ENCODE results near the gene ARL5C.

DNA sequence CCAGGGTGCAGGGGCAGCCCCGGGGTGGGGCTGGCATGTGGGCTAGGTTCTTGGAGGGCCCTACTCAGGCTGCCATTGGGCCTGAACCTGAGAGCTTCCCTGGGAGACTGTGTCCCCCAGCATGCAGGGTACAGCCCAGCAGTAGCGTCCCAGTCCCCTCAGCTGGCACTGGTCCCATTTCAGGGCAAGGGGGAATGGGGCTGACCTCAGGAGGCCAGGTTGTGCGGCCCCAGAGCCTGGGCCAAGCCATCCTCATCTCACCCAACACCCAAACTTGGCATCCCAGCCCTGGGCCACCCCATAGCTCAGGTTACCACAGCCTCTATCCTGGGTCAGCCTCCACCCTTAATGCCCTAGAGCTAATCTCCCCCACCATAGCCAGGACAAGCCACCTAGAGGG lies 20.8 kb downstream of the ARL5C start:
- TF ChIP-seq GATA2 (IDR thresholded peaks at IDR 0.05; ENCODE audit: low read depth, low read length) (no peak), GATA3 (IDR thresholded peaks at IDR 0.05; ENCODE audit: low read depth, low read length) (no peak)

Measured in SH-SY5Y (cell line).